K562 (cell line): ENCODE measurements around the gene CCDC136. TPM values are rescaled to one million over a fixed set of nuclear protein-coding genes. Genes with fewer than 3 reads are reported as not detected.

Source experiments
- HDAC1 ChIP-seq, 2 experiments: fragments of 450-650 bp; IDR thresholded peaks; 2 replicates each; pipeline ENCODE4 v1.6.1; 2016 to 2017; ENCODE audit warnings: inconsistent platforms in 1 of 2, mild to moderate bottlenecking in 1 of 2, moderate library complexity in 1 of 2
- IFI16 ChIP-seq: fragments of 250-450 bp; sonication (Bioruptor Pico); IDR thresholded peaks from 2 replicates; pipeline ENCODE4 v2.1.2; 2022; ENCODE audit warnings: mild to moderate bottlenecking, inconsistent platforms
- KHSRP ChIP-seq: fragments of 450-650 bp; IDR thresholded peaks from 2 replicates; pipeline ENCODE4 v1.6.1; 2017
- MAFF ChIP-seq: IDR thresholded peaks from 2 replicates; pipeline ENCODE4 v1.6.1; 2012; ENCODE audit warnings: low read length, improper control_type of control experiment
- MGA ChIP-seq: fragments of 450-650 bp; IDR thresholded peaks from 2 replicates; pipeline ENCODE4 v1.6.1; 2016; ENCODE audit warnings: mild to moderate bottlenecking, moderate library complexity
- POLR2G ChIP-seq: fragments of 200-400 bp; formaldehyde crosslinking; IDR thresholded peaks from 2 replicates; pipeline ENCODE4 v1.6.1; 2017; ENCODE audit warnings: low read depth, mild to moderate bottlenecking, antibody characterized with exemption, low read length, moderate library complexity
- SIN3A ChIP-seq, 2 experiments: fragments of 150-350 bp in 1 of 2; IDR thresholded peaks; 2 replicates each; pipeline ENCODE4 v1.6.1; 2011 to 2016; ENCODE audit warnings: borderline replicate concordance in 2 of 2, low read depth in 2 of 2, low read length in 2 of 2, mild to moderate bottlenecking in 2 of 2, moderate library complexity in 2 of 2; ENCODE audit not compliant: control insufficient read depth in 1 of 2
- ZNF146 ChIP-seq: IDR thresholded peaks from one replicate; pipeline ENCODE4 v1.6.1; 2018; ENCODE audit warnings: missing compliant biosample characterization; ENCODE audit not compliant: unreplicated experiment
- polyA plus RNA-seq, 8 experiments: library from polyadenylated mRNA; depleted of rRNA in 4 of 8; stranded (reverse) in 5 of 8; unstranded in 3 of 8; fragments of >200 nt; fragmentation: Nextera tagmentation in 2 of 8; fragmentation: Illumina TruSeq in 1 of 8; extraction: Ambion mirVana in 2 of 8; extraction: Trizol in 1 of 8; gene quantifications; 2 replicates each; pipeline versions ENCODE4 v1.2.1 to v1.2.3, GENCODE V29; 2011 to 2014; ENCODE audit warnings: inconsistent platforms in 1 of 8, missing spikeins in 1 of 8
- total RNA-seq, 7 experiments: library from RNA; depleted of rRNA in 6 of 7; stranded (reverse); fragments of >200 nt in 6 of 7; fragmentation: Illumina TruSeq in 2 of 7; extraction: Trizol in 2 of 7; gene quantifications; 2 replicates each; pipeline versions ENCODE4 v1.2.1 to v1.2.3, GENCODE V29; 2011 to 2021; ENCODE audit warnings: low replicate concordance in 1 of 7
- TF ChIP-seq, protein P1 (sequence below): fragments of 250-450 bp; sonication (Bioruptor Pico); IDR thresholded peaks from 2 replicates; pipeline ENCODE4 v1.6.1; 2021; ENCODE audit warnings: mild to moderate bottlenecking
- TF ChIP-seq, protein P2 (sequence below): sonication (generic); formaldehyde crosslinking; IDR thresholded peaks from 2 replicates; pipeline ENCODE4 v1.8.1; 2022; ENCODE audit warnings: missing genetic modification reagents
- TF ChIP-seq, protein P3 (sequence below): fragments of 250-450 bp; sonication (Bioruptor Pico); IDR thresholded peaks from 2 replicates; pipeline ENCODE4 v1.9.0; 2021; ENCODE audit warnings: mild to moderate bottlenecking, inconsistent platforms

CCDC136 gene
- total and polyA plus RNA-seq, 9 of the 15 experiments (the other 6 are each of a cell fraction or from before 2014, with no cell fraction given): 2.4 to 40.8 (median 26.5) TPM

- TF ChIP-seq ZNF146 (CRISPR knock-in tag) (no peak), KHSRP (no peak), IFI16 (CRISPR knock-in tag) (peak; percentile 59; the same call in 1 of the 2 replicates), HDAC1 (IDR thresholded peaks at IDR 0.05) (peak; percentile 23 to 45; a peak in 1 of 4 replicates), MAFF (no peak), MGA (peak; percentile 93), SIN3A (IDR thresholded peaks at IDR 0.05; ENCODE audit: borderline replicate concordance in 2 of 2, control insufficient read depth in 1 of 2, low read depth in 2 of 2, low read length in 2 of 2) (no peak), POLR2G (no peak)
- TF ChIP-seq, protein P1, sequence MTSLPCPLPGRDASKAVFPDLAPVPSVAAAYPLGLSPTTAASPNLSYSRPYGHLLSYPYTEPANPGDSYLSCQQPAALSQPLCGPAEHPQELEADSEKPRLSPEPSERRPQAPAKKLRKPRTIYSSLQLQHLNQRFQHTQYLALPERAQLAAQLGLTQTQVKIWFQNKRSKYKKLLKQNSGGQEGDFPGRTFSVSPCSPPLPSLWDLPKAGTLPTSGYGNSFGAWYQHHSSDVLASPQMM (CRISPR knock-in tag): no peak
- TF ChIP-seq, protein P2, sequence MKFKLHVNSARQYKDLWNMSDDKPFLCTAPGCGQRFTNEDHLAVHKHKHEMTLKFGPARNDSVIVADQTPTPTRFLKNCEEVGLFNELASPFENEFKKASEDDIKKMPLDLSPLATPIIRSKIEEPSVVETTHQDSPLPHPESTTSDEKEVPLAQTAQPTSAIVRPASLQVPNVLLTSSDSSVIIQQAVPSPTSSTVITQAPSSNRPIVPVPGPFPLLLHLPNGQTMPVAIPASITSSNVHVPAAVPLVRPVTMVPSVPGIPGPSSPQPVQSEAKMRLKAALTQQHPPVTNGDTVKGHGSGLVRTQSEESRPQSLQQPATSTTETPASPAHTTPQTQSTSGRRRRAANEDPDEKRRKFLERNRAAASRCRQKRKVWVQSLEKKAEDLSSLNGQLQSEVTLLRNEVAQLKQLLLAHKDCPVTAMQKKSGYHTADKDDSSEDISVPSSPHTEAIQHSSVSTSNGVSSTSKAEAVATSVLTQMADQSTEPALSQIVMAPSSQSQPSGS (CRISPR knock-in tag): no peak
- TF ChIP-seq, protein P3, sequence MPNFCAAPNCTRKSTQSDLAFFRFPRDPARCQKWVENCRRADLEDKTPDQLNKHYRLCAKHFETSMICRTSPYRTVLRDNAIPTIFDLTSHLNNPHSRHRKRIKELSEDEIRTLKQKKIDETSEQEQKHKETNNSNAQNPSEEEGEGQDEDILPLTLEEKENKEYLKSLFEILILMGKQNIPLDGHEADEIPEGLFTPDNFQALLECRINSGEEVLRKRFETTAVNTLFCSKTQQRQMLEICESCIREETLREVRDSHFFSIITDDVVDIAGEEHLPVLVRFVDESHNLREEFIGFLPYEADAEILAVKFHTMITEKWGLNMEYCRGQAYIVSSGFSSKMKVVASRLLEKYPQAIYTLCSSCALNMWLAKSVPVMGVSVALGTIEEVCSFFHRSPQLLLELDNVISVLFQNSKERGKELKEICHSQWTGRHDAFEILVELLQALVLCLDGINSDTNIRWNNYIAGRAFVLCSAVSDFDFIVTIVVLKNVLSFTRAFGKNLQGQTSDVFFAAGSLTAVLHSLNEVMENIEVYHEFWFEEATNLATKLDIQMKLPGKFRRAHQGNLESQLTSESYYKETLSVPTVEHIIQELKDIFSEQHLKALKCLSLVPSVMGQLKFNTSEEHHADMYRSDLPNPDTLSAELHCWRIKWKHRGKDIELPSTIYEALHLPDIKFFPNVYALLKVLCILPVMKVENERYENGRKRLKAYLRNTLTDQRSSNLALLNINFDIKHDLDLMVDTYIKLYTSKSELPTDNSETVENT (CRISPR knock-in tag): no peak
Measured at GRCh38 chr7:128792471-128793180, 858 bp downstream of the CCDC136 start (continued).
